IPS DF 6.9 (cell line): ENCODE results near the gene CFAP99.
A peak's percentile ranks its signal among the peaks of the same experiment; 100 is the strongest.

Source experiments
- DNase-seq: peaks from one replicate; pipeline ENCODE4 v3.0.0-alpha.2; 2013; ENCODE audit warnings: low read depth, low spot score
- H3K27ac ChIP-seq: one replicate; pipeline ENCODE4 v1.5.1; 2013; ENCODE audit warnings: low read length, control low read depth
- H3K27me3 ChIP-seq: 2 replicates; pipeline ENCODE4 v1.6.1; 2013; ENCODE audit warnings: mild to moderate bottlenecking, low read length; ENCODE audit not compliant: control insufficient read depth, insufficient read depth
- H3K36me3 ChIP-seq: 2 replicates; pipeline ENCODE4 v1.6.1; 2013; ENCODE audit warnings: low read length; ENCODE audit not compliant: control insufficient read depth, insufficient read depth
- H3K4me1 ChIP-seq: 2 replicates; pipeline ENCODE4 v1.6.1; 2013; ENCODE audit warnings: low read length; ENCODE audit not compliant: control insufficient read depth, insufficient read depth
- H3K4me3 ChIP-seq: 2 replicates; pipeline ENCODE4 v1.5.1; 2013; ENCODE audit warnings: mild to moderate bottlenecking, low read length
- H3K9me3 ChIP-seq: 2 replicates; pipeline ENCODE4 v1.6.1; 2013; ENCODE audit warnings: low read length, inconsistent platforms; ENCODE audit not compliant: control insufficient read depth, insufficient read depth
- WGBS: extraction: QIAGEN DNeasy Blood & Tissue Kit; methylation state at CpG from one replicate; pipeline ENCODE4 v1.1.7; 2013; ENCODE audit warnings: mixed read lengths, missing lambda C conversion rate; ENCODE audit not compliant: insufficient read length, insufficient coverage; 5-methylcytosine and 5-hydroxymethylcytosine counted together

The CFAP99 gene

DNA sequence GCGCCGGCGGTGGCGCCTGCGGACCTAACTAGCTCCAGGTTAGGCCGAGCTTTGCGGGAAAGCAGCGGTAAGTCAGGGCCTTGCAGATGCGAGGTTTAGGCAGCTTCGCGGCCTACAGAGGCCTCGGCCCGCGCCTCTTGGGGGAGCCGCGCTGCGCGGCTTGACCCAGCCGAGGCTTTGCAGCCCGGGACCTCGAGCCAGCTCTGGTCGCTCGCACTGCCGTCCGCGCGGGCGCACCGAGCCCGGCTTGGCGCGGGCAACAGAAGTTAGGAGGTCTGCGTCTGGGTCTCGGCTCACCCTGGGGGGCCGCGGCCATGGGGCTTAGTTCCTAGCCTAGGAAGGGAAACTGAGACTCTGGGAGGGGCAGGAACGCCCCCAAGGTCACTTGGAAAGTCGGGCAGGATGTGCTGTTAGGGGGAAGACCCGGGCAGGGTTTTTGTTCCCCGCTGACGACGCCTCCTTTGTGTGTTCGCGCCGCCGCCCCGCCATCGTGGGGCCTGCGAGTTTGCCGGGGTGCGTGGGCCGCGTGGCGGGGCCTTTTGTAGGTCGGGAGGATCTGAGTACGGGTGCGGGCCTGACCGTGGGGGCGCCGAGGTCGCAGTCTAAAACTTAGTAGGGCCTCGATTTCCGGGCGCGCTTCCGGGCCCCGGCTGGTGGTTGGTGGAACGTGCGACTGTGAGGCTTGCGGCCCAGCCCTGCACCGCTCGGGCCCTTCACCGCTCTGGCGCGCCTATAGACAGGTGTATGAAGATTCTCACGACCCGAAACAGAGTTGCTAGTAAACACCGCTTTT is 50.6 kb downstream of the CFAP99 start:
- H3K27ac ChIP-seq: no peak overlapping the region
- H3K27me3 ChIP-seq: no peaks in the 10 kb centered on the region
- WGBS: no CpG with 5 or more reads among the region's 78 CpGs
- no peak for DNase-seq
- H3K36me3 ChIP-seq: peaks cover 2% of the 10 kb centered on the region; the same call in 1 of the 2 replicates
- no peaks in the 10 kb centered on the region for H3K9me3 ChIP-seq
- H3K4me1 ChIP-seq: no peaks in the 10 kb centered on the region
- peak overlapping the region; percentile 87 for H3K4me3 ChIP-seq

- no peak overlapping the region for H3K27ac ChIP-seq
- no peak overlapping the region for H3K4me3 ChIP-seq
- no peaks in the 10 kb centered on the region for H3K27me3 ChIP-seq
- DNase-seq: no peak
- WGBS: no CpG with 5 or more reads among the region's 7 CpGs
- peaks cover 2% of the 10 kb centered on the region; the same call in 1 of the 2 replicates for H3K36me3 ChIP-seq
- no peaks in the 10 kb centered on the region for H3K9me3 ChIP-seq
- H3K4me1 ChIP-seq: no peaks in the 10 kb centered on the region
Measured at GRCh38 chr4:2470791-2471190, 52.0 kb downstream of the CFAP99 start.

DNA sequence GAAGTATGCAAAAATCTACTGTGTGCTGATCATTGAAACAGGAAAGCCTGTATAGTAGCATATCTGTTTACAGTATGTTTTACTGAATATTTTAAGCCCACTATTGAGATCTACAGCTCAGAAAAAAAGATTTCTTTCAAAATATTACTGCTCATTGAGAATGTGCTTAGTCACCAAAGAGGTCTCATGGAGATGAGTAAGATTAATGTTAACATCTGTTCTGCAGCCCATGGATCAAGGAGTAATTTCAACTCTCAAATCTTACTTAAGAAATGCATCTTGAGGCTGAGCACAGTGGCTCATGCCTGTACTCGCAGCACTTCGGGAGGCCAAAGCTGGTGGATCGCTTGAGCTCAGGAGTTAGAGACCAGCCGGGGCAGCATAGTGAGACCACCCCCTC is 53.4 kb downstream of the CFAP99 start:
- Histone ChIP-seq H3K9me3 (no peaks in the 10 kb centered on the region), H3K4me1 (no peaks in the 10 kb centered on the region), H3K27ac (no peak overlapping the region), H3K36me3 (peaks cover 2% of the 10 kb centered on the region; the same call in 1 of the 2 replicates), H3K4me3 (no peak overlapping the region), H3K27me3 (no peaks in the 10 kb centered on the region)
- no CpG with 5 or more reads among the region's 4 CpGs for WGBS
- no peak for DNase-seq

GRCh38 chr4:2478229-2478628 is 59.5 kb downstream of the CFAP99 start:
- no peaks in the 10 kb centered on the region for H3K27me3 ChIP-seq
- WGBS: no CpG with 5 or more reads among the region's 3 CpGs
- H3K36me3 ChIP-seq: no peaks in the 10 kb centered on the region
- no peak overlapping the region for H3K27ac ChIP-seq
- H3K4me1 ChIP-seq: peaks cover 3% of the 10 kb centered on the region
- H3K9me3 ChIP-seq: no peaks in the 10 kb centered on the region
- no peak overlapping the region for H3K4me3 ChIP-seq
- DNase-seq: no peak

GRCh38 chr4:2480649-2481048 is 61.9 kb downstream of the CFAP99 start:
- Histone ChIP-seq H3K27ac (no peak overlapping the region), H3K27me3 (no peaks in the 10 kb centered on the region), H3K4me3 (no peak overlapping the region), H3K36me3 (no peaks in the 10 kb centered on the region), H3K4me1 (peaks cover 3% of the 10 kb centered on the region), H3K9me3 (no peaks in the 10 kb centered on the region)
- DNase-seq: no peak
- no CpG with 5 or more reads among the region's 5 CpGs for WGBS

GRCh38 chr4:2482192-2482591 is 63.4 kb downstream of the CFAP99 start:
- no CpG with 5 or more reads among the region's 4 CpGs for WGBS
- H3K36me3 ChIP-seq: no peaks in the 10 kb centered on the region
- H3K4me3 ChIP-seq: no peak overlapping the region
- DNase-seq: no peak
- H3K27me3 ChIP-seq: no peaks in the 10 kb centered on the region
- H3K4me1 ChIP-seq: peaks cover 3% of the 10 kb centered on the region
- H3K9me3 ChIP-seq: no peaks in the 10 kb centered on the region
- H3K27ac ChIP-seq: no peak overlapping the region

- DNase-seq: no peak
- no peak overlapping the region for H3K27ac ChIP-seq
- no peaks in the 10 kb centered on the region for H3K36me3 ChIP-seq
- peaks cover 3% of the 10 kb centered on the region for H3K4me1 ChIP-seq
- H3K27me3 ChIP-seq: no peaks in the 10 kb centered on the region
- no CpG with 5 or more reads among the region's 3 CpGs for WGBS
- H3K4me3 ChIP-seq: no peak overlapping the region
- H3K9me3 ChIP-seq: no peaks in the 10 kb centered on the region
Measured at GRCh38 chr4:2482693-2483092, 63.9 kb downstream of the CFAP99 start.

GRCh38 chr4:2483237-2483636 is 64.5 kb downstream of the CFAP99 start:
- H3K27me3 ChIP-seq: no peaks in the 10 kb centered on the region
- no peaks in the 10 kb centered on the region for H3K36me3 ChIP-seq
- peaks cover 3% of the 10 kb centered on the region for H3K4me1 ChIP-seq
- H3K9me3 ChIP-seq: no peaks in the 10 kb centered on the region
- H3K4me3 ChIP-seq: no peak overlapping the region
- no CpG with 5 or more reads among the region's 3 CpGs for WGBS
- no peak overlapping the region for H3K27ac ChIP-seq
- no peak for DNase-seq

DNA sequence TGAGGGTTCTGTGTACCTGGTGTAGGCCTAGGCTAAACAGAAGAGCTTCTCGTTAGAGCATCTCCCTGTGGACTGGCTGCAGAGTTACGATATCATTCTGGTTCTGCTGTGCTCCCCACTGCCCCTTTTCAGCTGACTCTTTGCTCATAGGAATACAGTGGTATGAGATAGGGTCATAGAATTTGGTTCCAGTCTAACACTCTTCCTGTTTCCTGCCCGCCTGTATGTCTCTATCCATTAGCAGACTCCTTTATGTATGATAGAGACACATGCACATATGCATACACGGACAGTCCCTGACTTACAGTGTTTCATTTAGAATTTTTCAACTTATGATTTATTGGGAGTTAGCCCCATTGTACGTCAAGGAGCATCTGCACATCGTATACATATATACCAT is 65.4 kb downstream of the CFAP99 start:
- H3K9me3 ChIP-seq: no peaks in the 10 kb centered on the region
- DNase-seq: no peak
- no peak overlapping the region for H3K4me3 ChIP-seq
- H3K27me3 ChIP-seq: no peaks in the 10 kb centered on the region
- WGBS: no CpG with 5 or more reads among the region's 6 CpGs
- H3K36me3 ChIP-seq: no peaks in the 10 kb centered on the region
- H3K4me1 ChIP-seq: peaks cover 3% of the 10 kb centered on the region
- no peak overlapping the region for H3K27ac ChIP-seq

DNA sequence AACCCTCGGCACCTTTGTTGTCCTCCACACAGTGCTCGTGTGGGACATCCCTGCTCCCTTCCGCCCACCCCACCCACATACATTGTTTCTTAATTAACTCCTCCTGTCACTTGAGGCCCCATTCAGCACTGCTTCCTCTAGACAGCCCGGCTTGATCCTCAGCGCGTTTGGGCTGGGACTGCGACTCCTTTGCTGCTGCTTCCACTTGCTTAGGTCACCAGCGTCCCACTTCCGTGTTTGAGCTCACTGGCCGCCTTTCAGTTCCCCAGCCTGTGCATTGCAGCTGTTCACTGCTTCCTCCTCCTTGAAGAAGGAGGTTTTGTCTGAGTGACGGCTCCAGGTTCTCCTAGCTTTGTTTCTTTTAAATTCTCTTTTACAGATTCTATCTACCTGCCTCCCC is 66.2 kb downstream of the CFAP99 start:
- WGBS: no CpG with 5 or more reads among the region's 11 CpGs
- Histone ChIP-seq H3K36me3 (peaks cover 2% of the 10 kb centered on the region; the same call in 1 of the 2 replicates), H3K27ac (no peak overlapping the region), H3K27me3 (no peaks in the 10 kb centered on the region), H3K4me3 (no peak overlapping the region), H3K9me3 (no peaks in the 10 kb centered on the region), H3K4me1 (peaks cover 3% of the 10 kb centered on the region)
- no peak for DNase-seq

GRCh38 chr4:2485956-2486355 is 67.2 kb downstream of the CFAP99 start:
- H3K36me3 ChIP-seq: peaks cover 5% of the 10 kb centered on the region; the same call in 1 of the 2 replicates
- H3K4me1 ChIP-seq: peaks cover 3% of the 10 kb centered on the region
- H3K9me3 ChIP-seq: no peaks in the 10 kb centered on the region
- no peak overlapping the region for H3K27ac ChIP-seq
- WGBS: no CpG with 5 or more reads among the region's 4 CpGs
- no peak overlapping the region for H3K4me3 ChIP-seq
- no peak for DNase-seq
- H3K27me3 ChIP-seq: no peaks in the 10 kb centered on the region
